ENCODE results near the gene KRT74. TPM values are rescaled to one million over a fixed set of nuclear protein-coding genes. Genes with fewer than 3 reads are reported as not detected.

KRT74 gene
- total RNA-seq, 2 experiments from 2014 or later = not detected

DNA sequence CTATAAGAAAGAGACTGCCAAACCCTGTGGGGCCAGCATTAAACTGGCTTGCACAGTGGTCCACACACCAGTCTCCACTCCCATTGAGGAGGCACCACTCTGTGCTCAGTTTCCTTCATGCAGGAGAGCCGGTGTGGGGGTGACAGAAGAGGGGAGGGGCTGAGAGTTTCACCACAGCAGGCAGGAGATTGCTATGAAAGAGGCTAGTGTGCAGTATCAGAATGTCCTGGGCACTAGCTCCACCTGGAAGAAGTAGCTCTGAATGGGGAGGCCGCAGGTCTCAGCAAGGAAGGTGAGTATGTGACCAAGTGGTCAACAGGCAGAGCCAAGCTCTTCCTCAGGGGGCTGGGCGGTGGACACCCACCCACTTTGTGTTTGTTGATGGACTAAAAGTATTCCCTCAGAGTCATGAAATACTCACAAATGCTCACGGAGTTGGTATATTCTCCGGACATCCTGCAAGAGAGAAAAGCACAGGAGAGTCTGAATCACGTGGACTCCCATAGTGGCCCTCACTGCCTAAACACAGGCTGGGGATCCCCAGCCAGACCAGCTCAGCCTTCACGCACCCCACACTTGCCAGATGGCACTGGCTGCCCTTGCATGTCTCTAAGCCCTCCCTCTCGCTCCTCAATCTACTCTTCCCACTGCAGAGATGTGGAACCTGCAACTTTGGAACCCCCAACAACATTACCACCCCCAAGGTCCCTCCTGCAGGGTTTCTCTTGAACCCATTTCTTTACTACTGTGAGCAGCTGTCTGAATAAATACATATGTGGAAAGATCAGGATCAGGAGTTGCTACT, 35.4 kb upstream of the KRT74 start:
- peaks cover 5% of the 10 kb centered on the region for H3K4me1 Mint-ChIP-seq
- no peak overlapping the region for H3K27ac Mint-ChIP-seq
- H3K27me3 Mint-ChIP-seq = peaks cover 27% of the 10 kb centered on the region
- H3K36me3 Mint-ChIP-seq = no peaks in the 10 kb centered on the region
- H3K9me3 Mint-ChIP-seq (ENCODE audit: low read depth) = no peaks in the 10 kb centered on the region
- H3K4me3 Mint-ChIP-seq = no peak overlapping the region
- CTCF ChIA-PET = interaction anchor here (1.3 to 1.4 kb wide), 2 partner anchors 262 to 271 kb away, joined by 3 to 4 read pairs; no protein-coding TSS in a partner anchor
- ATAC-seq (no peak), DNase-seq (peak; percentile 27)

DNA sequence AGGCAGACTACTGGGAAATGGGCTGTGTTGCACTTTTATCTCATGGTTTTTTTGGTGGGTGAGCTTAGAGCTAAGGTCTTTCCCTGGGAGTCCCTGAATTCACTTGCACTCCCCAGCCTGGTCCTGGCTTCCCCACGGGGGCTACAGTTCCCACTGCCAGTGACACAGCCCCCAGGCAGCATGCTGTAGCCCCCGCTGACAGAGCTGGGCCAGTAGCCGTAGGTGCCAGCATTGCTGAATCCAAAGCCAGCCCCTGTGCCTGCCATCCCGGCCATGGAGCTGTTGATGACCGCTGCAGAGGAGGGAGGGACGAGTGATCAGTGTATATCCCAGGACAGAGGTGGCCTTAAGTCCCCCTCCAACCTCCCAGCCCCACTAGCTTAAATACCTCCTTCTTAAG, 34.5 kb upstream of the KRT74 start:
- Mint-ChIP-seq H3K27me3 (peaks cover 31% of the 10 kb centered on the region), H3K4me3 (no peak overlapping the region), H3K4me1 (peaks cover 5% of the 10 kb centered on the region), H3K36me3 (no peaks in the 10 kb centered on the region), H3K9me3 (ENCODE audit: low read depth) (no peaks in the 10 kb centered on the region), H3K27ac (no peak overlapping the region)
- CTCF ChIA-PET = interaction anchor here (1.1 to 1.4 kb wide), 2 partner anchors 262 to 271 kb away, joined by 3 to 4 read pairs; no protein-coding TSS in a partner anchor
- no peak for ATAC-seq
- DNase-seq = peak; percentile 33

DNA sequence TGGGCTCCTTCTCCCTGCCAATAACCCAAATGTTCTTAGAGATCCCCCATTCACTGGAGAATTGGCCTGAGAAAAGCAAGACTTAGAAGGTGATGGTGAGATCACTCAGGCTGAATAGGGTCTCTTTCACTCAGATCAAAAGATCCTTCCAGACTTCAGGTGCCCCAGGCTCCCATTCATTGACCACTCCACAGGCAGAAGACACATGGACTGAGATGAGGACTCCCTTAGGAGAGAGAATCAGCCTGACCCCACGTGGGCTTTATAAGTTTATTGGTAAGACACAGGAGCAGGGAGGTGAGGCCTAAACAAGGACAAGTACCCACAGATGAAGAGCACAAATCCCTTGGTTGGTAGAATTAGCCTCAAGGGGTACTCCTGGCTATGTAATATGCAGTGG, 33.7 kb upstream of the KRT74 start:
- Mint-ChIP-seq H3K4me3 (no peak overlapping the region), H3K4me1 (peaks cover 5% of the 10 kb centered on the region), H3K27ac (no peak overlapping the region), H3K27me3 (peaks cover 31% of the 10 kb centered on the region), H3K9me3 (ENCODE audit: low read depth) (no peaks in the 10 kb centered on the region), H3K36me3 (no peaks in the 10 kb centered on the region)
- ATAC-seq = no peak
- peak; percentile 19 for DNase-seq
- CTCF ChIA-PET = interaction anchor here (1.1 kb wide), 1 partner anchor 263 kb away, joined by 3 read pairs; no protein-coding TSS in a partner anchor

DNA sequence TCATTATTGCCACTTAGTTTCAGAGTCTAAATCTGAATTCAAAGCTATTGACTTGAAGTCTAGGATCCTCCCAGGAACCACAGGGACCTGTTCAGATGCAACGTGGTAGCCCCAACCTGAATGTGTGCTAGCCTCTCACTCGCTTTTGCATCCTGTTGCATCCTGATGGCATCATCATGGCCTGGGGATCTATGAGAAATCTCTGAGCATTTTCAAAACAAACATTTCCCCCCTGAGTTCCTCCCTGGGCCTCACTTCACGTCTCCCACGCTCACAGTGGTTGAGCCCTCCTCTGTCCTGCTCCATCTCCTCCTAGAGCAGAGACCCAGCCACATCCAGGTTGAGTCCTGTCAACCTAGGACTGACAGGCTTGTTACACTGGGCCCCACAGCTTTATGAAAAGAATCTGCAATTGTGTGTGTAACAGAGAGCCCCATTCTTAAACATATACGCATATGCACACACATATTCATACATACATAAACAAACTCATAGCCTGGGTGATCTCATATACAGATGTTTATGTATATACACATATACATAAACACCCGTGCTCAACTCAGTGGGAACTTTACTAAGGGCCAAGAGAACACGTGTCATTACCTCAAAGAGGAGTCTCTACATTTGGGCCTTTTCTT, 33.1 kb upstream of the KRT74 start:
- H3K27ac Mint-ChIP-seq = no peak overlapping the region
- H3K9me3 Mint-ChIP-seq (ENCODE audit: low read depth) = no peaks in the 10 kb centered on the region
- peaks cover 5% of the 10 kb centered on the region for H3K4me1 Mint-ChIP-seq
- no peaks in the 10 kb centered on the region for H3K36me3 Mint-ChIP-seq
- no peak for ATAC-seq
- CTCF ChIA-PET = no interaction called here
- peak; percentile 26 for DNase-seq
- no peak overlapping the region for H3K4me3 Mint-ChIP-seq
- H3K27me3 Mint-ChIP-seq = peaks cover 30% of the 10 kb centered on the region

DNA sequence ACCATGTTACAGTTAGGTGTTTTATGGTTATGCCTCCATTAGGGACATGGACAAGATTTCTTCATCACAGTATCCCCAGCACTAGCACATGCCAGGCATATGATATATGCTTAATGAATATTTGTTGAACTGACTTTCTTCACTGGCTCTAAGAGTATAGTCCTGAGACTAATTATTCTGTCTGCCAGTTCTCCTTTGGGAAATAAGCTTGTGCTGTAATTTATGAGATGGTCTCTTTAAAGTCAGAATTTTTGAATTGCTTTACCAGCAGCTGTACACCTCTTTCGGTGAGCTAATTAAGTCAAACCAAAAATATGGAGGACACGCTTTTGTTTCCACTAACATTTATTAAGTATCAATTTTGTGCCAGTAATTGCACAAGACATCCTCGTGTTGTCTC, 32.5 kb upstream of the KRT74 start:
- peaks cover 5% of the 10 kb centered on the region for H3K4me1 Mint-ChIP-seq
- H3K27me3 Mint-ChIP-seq = peaks cover 30% of the 10 kb centered on the region
- CTCF ChIA-PET = no interaction called here
- H3K4me3 Mint-ChIP-seq = no peak overlapping the region
- DNase-seq (no peak), ATAC-seq (no peak)
- no peaks in the 10 kb centered on the region for H3K36me3 Mint-ChIP-seq
- no peak overlapping the region for H3K27ac Mint-ChIP-seq
- H3K9me3 Mint-ChIP-seq (ENCODE audit: low read depth) = no peaks in the 10 kb centered on the region

DNA sequence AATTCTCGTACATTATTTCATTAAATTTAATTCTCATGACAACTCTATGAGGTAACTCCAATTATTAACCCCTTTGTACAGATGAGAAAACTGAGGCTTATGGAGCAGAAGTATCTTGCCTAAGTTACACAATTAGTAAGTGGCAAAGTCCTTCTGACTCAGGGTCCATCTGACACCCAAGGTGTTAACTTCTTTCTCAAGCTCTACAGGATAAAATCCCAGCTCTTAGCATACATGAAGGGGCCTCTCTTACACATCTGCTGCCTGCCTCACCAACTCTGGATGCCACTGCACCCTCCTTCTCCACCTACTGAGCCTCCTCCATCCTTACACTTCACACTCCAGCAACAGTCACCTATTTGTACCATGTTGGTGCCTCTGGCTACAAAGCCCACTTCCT, 31.9 kb upstream of the KRT74 start:
- no peaks in the 10 kb centered on the region for H3K9me3 Mint-ChIP-seq (ENCODE audit: low read depth)
- H3K27ac Mint-ChIP-seq = no peak overlapping the region
- CTCF ChIA-PET = no interaction called here
- no peak for DNase-seq
- peaks cover 2% of the 10 kb centered on the region for H3K4me1 Mint-ChIP-seq
- H3K36me3 Mint-ChIP-seq = no peaks in the 10 kb centered on the region
- no peak for ATAC-seq
- no peak overlapping the region for H3K4me3 Mint-ChIP-seq
- peaks cover 29% of the 10 kb centered on the region for H3K27me3 Mint-ChIP-seq

DNA sequence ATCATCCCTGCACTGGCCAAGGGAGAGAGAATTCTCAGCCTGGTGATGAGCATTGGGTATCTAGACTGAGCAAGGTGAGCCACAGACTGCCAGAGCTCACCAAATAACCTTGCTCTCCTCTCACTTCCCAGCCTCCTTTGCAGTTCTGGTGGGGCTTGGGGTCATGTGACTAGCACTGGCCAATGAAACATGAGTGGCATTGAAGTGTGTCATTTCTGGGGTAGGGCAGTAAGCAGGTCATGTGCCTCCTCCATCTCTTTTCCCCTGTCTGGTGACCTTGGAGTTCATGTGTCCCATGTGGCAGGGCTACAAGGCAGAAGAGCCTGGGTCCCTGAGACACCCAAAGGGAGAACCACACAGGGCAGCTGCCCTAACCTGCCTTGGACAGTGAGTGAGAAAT, 31.2 kb upstream of the KRT74 start:
- Mint-ChIP-seq H3K4me1 (no peaks in the 10 kb centered on the region), H3K9me3 (ENCODE audit: low read depth) (no peaks in the 10 kb centered on the region), H3K36me3 (no peaks in the 10 kb centered on the region), H3K4me3 (no peak overlapping the region), H3K27ac (no peak overlapping the region), H3K27me3 (peaks cover 32% of the 10 kb centered on the region)
- ATAC-seq (no peak), DNase-seq (peak; percentile 29)
- CTCF ChIA-PET = no interaction called here

DNA sequence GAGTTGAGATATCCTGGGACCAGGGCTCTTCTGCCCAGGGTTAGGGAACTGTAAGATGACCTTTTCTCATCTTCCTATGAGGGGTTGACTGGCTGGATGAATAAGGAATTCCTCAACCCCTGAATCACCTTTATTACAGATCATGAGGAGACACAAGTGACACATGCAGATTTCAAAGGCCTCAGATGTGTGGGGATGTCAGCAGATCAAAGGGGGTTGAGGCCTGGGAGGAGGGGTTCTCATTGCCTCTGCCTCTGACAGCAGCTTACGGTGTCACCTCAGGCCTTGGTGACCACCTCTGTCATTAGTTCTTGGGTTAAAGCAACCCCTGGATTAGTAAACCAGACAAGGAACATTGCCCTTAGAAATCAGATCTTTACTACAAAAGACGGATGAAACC, 29.7 kb upstream of the KRT74 start:
- no peaks in the 10 kb centered on the region for H3K9me3 Mint-ChIP-seq (ENCODE audit: low read depth)
- peak; percentile 25 for DNase-seq
- H3K4me1 Mint-ChIP-seq = no peaks in the 10 kb centered on the region

DNA sequence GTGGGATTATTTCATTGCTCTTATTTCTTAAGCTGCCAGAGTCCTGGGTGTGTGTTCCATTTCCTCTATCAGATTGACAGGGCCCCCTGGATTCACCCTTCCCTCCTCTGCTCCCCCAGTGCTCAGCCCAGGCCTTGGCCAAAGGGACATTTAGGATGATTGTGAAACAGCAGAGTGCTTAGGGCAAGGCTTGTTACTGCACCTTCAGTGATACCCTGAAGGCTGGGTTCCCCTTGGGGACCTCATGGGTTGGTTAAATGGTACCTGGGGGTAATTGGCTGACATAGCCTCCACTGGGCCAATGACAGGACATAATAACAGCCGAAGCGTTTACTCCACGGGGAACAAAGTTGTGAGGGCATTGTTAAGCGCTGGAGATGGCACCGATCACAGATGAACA, 28.9 kb upstream of the KRT74 start:
- no peaks in the 10 kb centered on the region for H3K4me1 Mint-ChIP-seq
- no peak overlapping the region for H3K27ac Mint-ChIP-seq
- ATAC-seq (no peak), DNase-seq (peak; percentile 23)
- CTCF ChIA-PET = no interaction called here
- no peaks in the 10 kb centered on the region for H3K9me3 Mint-ChIP-seq (ENCODE audit: low read depth)
- H3K4me3 Mint-ChIP-seq = no peak overlapping the region
- H3K36me3 Mint-ChIP-seq = no peaks in the 10 kb centered on the region
- H3K27me3 Mint-ChIP-seq = peaks cover 32% of the 10 kb centered on the region

More for the DNA sequence above, 29.7 kb upstream of the KRT74 start:
- no peaks in the 10 kb centered on the region for H3K36me3 Mint-ChIP-seq
- H3K4me3 Mint-ChIP-seq = no peak overlapping the region
- H3K27ac Mint-ChIP-seq = no peak overlapping the region
- ATAC-seq = no peak
- CTCF ChIA-PET = no interaction called here
- peaks cover 32% of the 10 kb centered on the region for H3K27me3 Mint-ChIP-seq

DNA sequence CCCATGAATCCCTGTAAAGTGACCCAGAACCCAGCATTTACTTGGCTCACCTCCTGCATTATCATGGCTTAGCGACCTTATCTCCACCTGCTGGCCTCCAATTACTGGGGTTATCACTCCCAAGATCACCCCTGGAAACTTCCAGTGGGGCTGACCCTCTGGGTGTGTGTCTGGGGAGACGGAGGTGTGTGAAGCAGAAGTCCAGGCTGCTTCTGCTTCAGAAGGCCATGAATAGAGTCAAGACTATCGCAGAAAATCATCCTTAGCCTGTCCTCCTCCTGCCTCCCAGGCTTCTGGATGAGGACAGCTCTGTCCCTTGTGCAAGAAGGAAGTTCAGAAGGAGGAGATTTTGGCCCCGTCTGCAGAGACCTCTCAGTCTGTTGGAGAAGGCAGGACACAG, 28.0 kb upstream of the KRT74 start:
- ATAC-seq = no peak
- no peak overlapping the region for H3K27ac Mint-ChIP-seq
- peaks cover 34% of the 10 kb centered on the region for H3K27me3 Mint-ChIP-seq
- no peaks in the 10 kb centered on the region for H3K4me1 Mint-ChIP-seq
- H3K9me3 Mint-ChIP-seq (ENCODE audit: low read depth) = no peaks in the 10 kb centered on the region
- DNase-seq = peak; percentile 16
- H3K4me3 Mint-ChIP-seq = no peak overlapping the region
- no peaks in the 10 kb centered on the region for H3K36me3 Mint-ChIP-seq
- CTCF ChIA-PET = no interaction called here

DNA sequence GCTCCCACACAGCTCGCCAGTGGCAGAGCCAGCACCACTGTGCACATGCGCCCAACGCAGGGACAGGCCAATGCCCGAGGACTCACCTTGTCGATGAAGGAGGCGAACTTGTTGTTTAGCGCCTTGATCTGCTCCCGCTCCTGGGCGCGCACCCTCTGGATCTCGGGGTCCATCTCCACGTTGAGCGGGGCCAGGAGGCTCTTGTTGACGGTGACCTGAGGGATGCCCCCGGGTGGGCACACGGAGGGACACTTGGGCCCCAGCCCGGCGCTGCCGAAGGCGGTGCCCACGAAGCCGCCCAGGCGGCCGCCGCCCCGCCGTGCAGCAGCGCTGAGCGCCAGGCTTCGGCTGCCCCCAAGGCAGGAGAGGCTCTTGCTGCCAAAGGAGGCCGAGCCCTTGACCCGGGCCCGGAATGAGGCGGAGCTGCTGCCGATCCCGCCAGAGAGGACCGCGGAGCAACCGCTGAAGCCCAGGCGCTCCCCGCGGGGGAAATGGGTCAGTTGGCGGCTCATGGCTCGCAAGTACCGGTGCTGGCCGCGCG, 27.4 kb upstream of the KRT74 start, which contains the start of gene KRT72:
Gene KRT72 (minus strand): TSS at position 523 of the 541 bp plus-strand sequence. CDS start 11 bp downstream, at position 512.
- Mint-ChIP-seq H3K36me3 (no peaks in the 10 kb centered on the region), H3K4me1 (no peaks in the 10 kb centered on the region), H3K27ac (no peak within 1 kb of the TSS), H3K4me3 (no peak within 1 kb of the TSS), H3K27me3 (peaks cover 36% of the 10 kb centered on the region), H3K9me3 (ENCODE audit: low read depth) (no peaks in the 10 kb centered on the region)
- CTCF ChIA-PET = no interaction called here
- ATAC-seq (no peak), DNase-seq (peak; percentile 23)

DNA sequence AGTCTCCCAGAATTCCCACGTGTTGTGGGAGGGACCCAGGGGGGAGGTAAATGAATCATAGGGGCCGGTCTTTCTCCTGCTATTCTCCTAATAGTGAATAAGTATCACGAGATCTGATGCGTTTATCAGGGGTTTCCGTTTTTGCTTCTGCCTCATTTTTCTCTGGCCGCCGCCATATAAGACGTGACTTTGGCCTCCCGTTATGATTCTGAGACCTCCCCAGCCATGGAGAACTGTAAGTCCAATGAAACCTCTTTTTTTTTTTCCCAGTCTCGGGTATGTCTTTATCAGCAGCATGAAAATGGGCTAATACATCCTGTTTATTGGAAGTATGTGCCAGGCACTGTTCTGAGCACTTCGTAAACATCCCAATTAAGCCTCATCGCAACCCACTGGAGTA, 26.8 kb upstream of the KRT74 start:
- peaks cover 39% of the 10 kb centered on the region for H3K27me3 Mint-ChIP-seq
- CTCF ChIA-PET = no interaction called here

DNA sequence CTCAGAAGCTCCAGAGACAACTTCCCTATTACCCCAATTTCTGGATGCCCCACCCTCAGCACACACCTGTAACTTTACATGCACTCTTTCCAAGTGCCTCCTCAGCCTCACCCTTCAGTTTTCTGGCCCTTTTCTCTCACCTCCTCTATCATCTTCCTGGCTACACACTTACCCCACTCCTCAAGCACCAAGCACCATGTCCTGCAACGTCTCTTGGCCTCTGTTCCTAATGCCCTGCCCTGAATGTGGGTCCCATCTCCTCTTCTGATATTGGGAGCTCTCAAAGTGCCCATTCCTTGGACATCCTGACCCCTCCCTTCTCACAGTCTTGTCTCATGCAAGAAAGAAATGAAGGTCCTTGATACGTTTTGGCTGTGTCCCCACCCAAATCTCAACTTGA, 26.4 kb upstream of the KRT74 start:
- no peaks in the 10 kb centered on the region for H3K36me3 Mint-ChIP-seq
- H3K4me1 Mint-ChIP-seq = no peaks in the 10 kb centered on the region
- DNase-seq (peak; percentile 15), ATAC-seq (no peak)
- CTCF ChIA-PET = no interaction called here
- peaks cover 39% of the 10 kb centered on the region for H3K27me3 Mint-ChIP-seq
- H3K4me3 Mint-ChIP-seq = no peak overlapping the region
- no peaks in the 10 kb centered on the region for H3K9me3 Mint-ChIP-seq (ENCODE audit: low read depth)
- H3K27ac Mint-ChIP-seq = no peak overlapping the region

More for the DNA sequence above, 26.8 kb upstream of the KRT74 start:
- no peak overlapping the region for H3K27ac Mint-ChIP-seq
- ATAC-seq = no peak
- H3K9me3 Mint-ChIP-seq (ENCODE audit: low read depth) = no peaks in the 10 kb centered on the region
- H3K36me3 Mint-ChIP-seq = no peaks in the 10 kb centered on the region
- H3K4me1 Mint-ChIP-seq = no peaks in the 10 kb centered on the region
- no peak overlapping the region for H3K4me3 Mint-ChIP-seq
- DNase-seq = no peak

DNA sequence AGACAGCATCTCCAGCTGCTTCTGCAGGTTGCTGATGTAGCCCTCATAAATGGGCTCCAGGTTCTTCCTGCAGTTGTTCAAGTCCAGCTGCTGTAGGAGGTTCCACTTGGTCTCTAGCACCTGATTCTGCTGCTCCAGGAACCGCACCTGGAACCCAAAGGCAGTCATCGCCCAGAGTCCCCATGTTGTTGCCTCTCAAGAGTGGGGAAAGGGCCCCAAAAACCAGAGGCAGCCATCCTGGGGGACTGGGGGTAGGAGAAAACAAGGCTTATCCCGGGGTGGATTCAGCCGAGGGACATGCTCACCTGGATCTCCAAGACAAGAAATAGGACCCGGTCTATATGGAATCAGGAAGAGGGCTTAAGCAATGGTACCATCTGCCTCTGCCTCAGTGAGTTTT, 25.3 kb upstream of the KRT74 start:
- DNase-seq = peak; percentile 36
- H3K27ac Mint-ChIP-seq = no peak overlapping the region
- peaks cover 43% of the 10 kb centered on the region for H3K27me3 Mint-ChIP-seq
- CTCF ChIA-PET = no interaction called here
- H3K4me3 Mint-ChIP-seq = no peak overlapping the region
- H3K36me3 Mint-ChIP-seq = no peaks in the 10 kb centered on the region
- no peaks in the 10 kb centered on the region for H3K9me3 Mint-ChIP-seq (ENCODE audit: low read depth)
- H3K4me1 Mint-ChIP-seq = no peaks in the 10 kb centered on the region
- ATAC-seq = no peak
